Astrocyte (in vitro differentiated cells and primary cell): Measurements from ENCODE around the gene SHROOM3.

Experiments
- EZH2 ChIP-seq: IDR thresholded peaks from 2 replicates; pipeline ENCODE4 v1.6.1; 2012; ENCODE audit warnings: mild to moderate bottlenecking, low read length, inconsistent platforms; ENCODE audit not compliant: insufficient read depth
- TF ChIP-seq, protein P1 (sequence below): IDR thresholded peaks from 2 replicates; pipeline ENCODE4 v1.5.1; 2011; ENCODE audit warnings: low read depth, mild to moderate bottlenecking, inconsistent platforms, low read length, moderate library complexity; ENCODE audit not compliant: insufficient read depth

DNA sequence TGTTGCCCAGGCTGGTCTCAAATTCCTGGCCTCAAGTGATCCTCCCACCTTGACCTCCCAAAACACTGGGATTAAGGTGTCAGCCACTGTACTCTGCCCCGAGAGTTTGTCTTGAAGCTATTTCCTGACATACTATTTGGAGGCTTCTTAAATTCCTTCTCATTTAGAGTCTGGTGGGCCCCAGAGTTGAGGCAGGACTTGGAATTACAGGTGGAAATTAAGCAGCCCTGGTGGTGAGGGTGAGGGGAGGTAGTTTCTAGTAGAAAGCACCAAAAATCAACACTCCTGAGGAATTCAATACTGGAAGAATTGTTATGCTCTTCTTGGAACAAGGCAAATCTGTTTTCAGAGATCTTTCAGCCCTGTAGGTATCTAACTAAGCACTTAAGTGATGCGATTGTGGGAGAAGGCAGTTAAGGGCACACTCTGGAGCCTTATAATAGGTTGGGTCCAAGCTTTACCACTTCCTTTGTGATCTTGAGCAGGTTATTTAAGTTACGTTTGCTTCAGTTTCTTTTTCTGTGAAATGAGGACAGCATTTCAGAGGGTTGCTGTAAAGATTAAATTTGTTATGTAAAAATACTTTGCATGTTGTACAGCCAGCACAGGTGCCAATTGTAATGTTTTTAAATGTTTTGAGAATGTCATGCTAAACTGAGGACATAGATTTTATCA is 262.2 kb downstream of the SHROOM3 start:
- TF ChIP-seq, protein P1, sequence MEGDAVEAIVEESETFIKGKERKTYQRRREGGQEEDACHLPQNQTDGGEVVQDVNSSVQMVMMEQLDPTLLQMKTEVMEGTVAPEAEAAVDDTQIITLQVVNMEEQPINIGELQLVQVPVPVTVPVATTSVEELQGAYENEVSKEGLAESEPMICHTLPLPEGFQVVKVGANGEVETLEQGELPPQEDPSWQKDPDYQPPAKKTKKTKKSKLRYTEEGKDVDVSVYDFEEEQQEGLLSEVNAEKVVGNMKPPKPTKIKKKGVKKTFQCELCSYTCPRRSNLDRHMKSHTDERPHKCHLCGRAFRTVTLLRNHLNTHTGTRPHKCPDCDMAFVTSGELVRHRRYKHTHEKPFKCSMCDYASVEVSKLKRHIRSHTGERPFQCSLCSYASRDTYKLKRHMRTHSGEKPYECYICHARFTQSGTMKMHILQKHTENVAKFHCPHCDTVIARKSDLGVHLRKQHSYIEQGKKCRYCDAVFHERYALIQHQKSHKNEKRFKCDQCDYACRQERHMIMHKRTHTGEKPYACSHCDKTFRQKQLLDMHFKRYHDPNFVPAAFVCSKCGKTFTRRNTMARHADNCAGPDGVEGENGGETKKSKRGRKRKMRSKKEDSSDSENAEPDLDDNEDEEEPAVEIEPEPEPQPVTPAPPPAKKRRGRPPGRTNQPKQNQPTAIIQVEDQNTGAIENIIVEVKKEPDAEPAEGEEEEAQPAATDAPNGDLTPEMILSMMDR: no peak
- no peak for TF ChIP-seq EZH2
